Stimulated activated effector memory CD8-positive, alpha-beta T cell treated with anti-CD3 and anti-CD28 coated beads, Interleukin-12 subunit alpha, Interleukin-12 subunit beta, amount 100 ng/mL, for 72 hours (primary cell): ENCODE results near the gene ADI1.

Source experiments
- ATAC-seq: fragments of 150-1000 bp; cut with Tn5 transposase; 2 replicates; pipeline ENCODE4 v1.10.0; 2021
- DNase-seq, 2 donors: peaks; one replicate each; pipeline ENCODE4 v3.0.0; 2021 to 2022; ENCODE audit warnings: low spot score in 2 of 2
- H3K27ac Mint-ChIP-seq: one replicate; pipeline ENCODE4 v1.8.0; 2022; ENCODE audit warnings: mild to moderate bottlenecking, mixed read lengths
- H3K36me3 Mint-ChIP-seq: one replicate; pipeline ENCODE4 v1.8.0; 2022; ENCODE audit warnings: mild to moderate bottlenecking, mixed read lengths
- H3K4me1 Mint-ChIP-seq: one replicate; pipeline ENCODE4 v1.8.0; 2022; ENCODE audit warnings: mixed read lengths
- H3K4me3 Mint-ChIP-seq: one replicate; pipeline ENCODE4 v1.8.0; 2022; ENCODE audit warnings: mild to moderate bottlenecking, mixed read lengths
- H3K9me3 Mint-ChIP-seq: one replicate; pipeline ENCODE4 v1.8.0; 2022; ENCODE audit warnings: mixed read lengths

Gene ADI1

GRCh38 chr2:3491306-3491705 lies 28.0 kb downstream of the ADI1 start:
- no peak overlapping the region for H3K4me3 Mint-ChIP-seq
- no peak for ATAC-seq
- DNase-seq: no peak
- H3K27ac Mint-ChIP-seq: no peak overlapping the region
- peaks cover 4% of the 10 kb centered on the region for H3K36me3 Mint-ChIP-seq
- no peaks in the 10 kb centered on the region for H3K4me1 Mint-ChIP-seq
- H3K9me3 Mint-ChIP-seq: no peaks in the 10 kb centered on the region

- DNase-seq: no peak
- no peak overlapping the region for H3K4me3 Mint-ChIP-seq
- peak; percentile 25 for ATAC-seq
- no peaks in the 10 kb centered on the region for H3K9me3 Mint-ChIP-seq
- H3K4me1 Mint-ChIP-seq: no peaks in the 10 kb centered on the region
- no peak overlapping the region for H3K27ac Mint-ChIP-seq
- peaks cover 1% of the 10 kb centered on the region for H3K36me3 Mint-ChIP-seq
These were observed 28.9 kb downstream of the ADI1 start for GRCh38 chr2:3490191-3491170.

- DNase-seq (no peak), ATAC-seq (no peak)
- Mint-ChIP-seq H3K4me1 (no peaks in the 10 kb centered on the region), H3K27ac (no peak overlapping the region), H3K36me3 (no peaks in the 10 kb centered on the region), H3K4me3 (no peak overlapping the region), H3K9me3 (no peaks in the 10 kb centered on the region)
These were observed 29.6 kb downstream of the ADI1 start for GRCh38 chr2:3489764-3490115.

- H3K36me3 Mint-ChIP-seq: no peaks in the 10 kb centered on the region
- DNase-seq (no peak), ATAC-seq (no peak)
- H3K4me1 Mint-ChIP-seq: no peaks in the 10 kb centered on the region
- no peak overlapping the region for H3K27ac Mint-ChIP-seq
- H3K9me3 Mint-ChIP-seq: no peaks in the 10 kb centered on the region
- no peak overlapping the region for H3K4me3 Mint-ChIP-seq
These were observed 30.2 kb downstream of the ADI1 start for GRCh38 chr2:3488855-3489763.

- Mint-ChIP-seq H3K9me3 (no peaks in the 10 kb centered on the region), H3K4me3 (no peak overlapping the region), H3K36me3 (peaks cover under 1% of the 10 kb centered on the region), H3K27ac (no peak overlapping the region), H3K4me1 (no peaks in the 10 kb centered on the region)
- DNase-seq (no peak), ATAC-seq (no peak)
These were observed 31.2 kb downstream of the ADI1 start for GRCh38 chr2:3488061-3488531.

- Mint-ChIP-seq H3K4me1 (no peaks in the 10 kb centered on the region), H3K27ac (no peak overlapping the region), H3K9me3 (no peaks in the 10 kb centered on the region), H3K4me3 (no peak overlapping the region), H3K36me3 (peaks cover 6% of the 10 kb centered on the region)
- DNase-seq: no peak
- ATAC-seq: no peak
These were observed 31.9 kb downstream of the ADI1 start for GRCh38 chr2:3487432-3487831.

GRCh38 chr2:3487028-3487425 lies 32.3 kb downstream of the ADI1 start:
- H3K36me3 Mint-ChIP-seq: peaks cover 6% of the 10 kb centered on the region
- DNase-seq (no peak), ATAC-seq (no peak)
- H3K27ac Mint-ChIP-seq: no peak overlapping the region
- H3K4me1 Mint-ChIP-seq: no peaks in the 10 kb centered on the region
- no peak overlapping the region for H3K4me3 Mint-ChIP-seq
- H3K9me3 Mint-ChIP-seq: no peaks in the 10 kb centered on the region

GRCh38 chr2:3486047-3487027 lies 33.0 kb downstream of the ADI1 start:
- Mint-ChIP-seq H3K4me1 (no peaks in the 10 kb centered on the region), H3K27ac (no peak overlapping the region), H3K4me3 (no peak overlapping the region), H3K36me3 (peaks cover 6% of the 10 kb centered on the region), H3K9me3 (no peaks in the 10 kb centered on the region)
- no peak for ATAC-seq
- no peak for DNase-seq

- no peak overlapping the region for H3K4me3 Mint-ChIP-seq
- H3K27ac Mint-ChIP-seq: no peak overlapping the region
- H3K4me1 Mint-ChIP-seq: no peaks in the 10 kb centered on the region
- no peak for ATAC-seq
- H3K9me3 Mint-ChIP-seq: no peaks in the 10 kb centered on the region
- peaks cover 11% of the 10 kb centered on the region for H3K36me3 Mint-ChIP-seq
- no peak for DNase-seq
These were observed 34.2 kb downstream of the ADI1 start for GRCh38 chr2:3485166-3485565.

- ATAC-seq: no peak
- Mint-ChIP-seq H3K4me3 (no peak overlapping the region), H3K9me3 (no peaks in the 10 kb centered on the region), H3K36me3 (peaks cover 11% of the 10 kb centered on the region), H3K27ac (peak overlapping the region; percentile 61), H3K4me1 (no peaks in the 10 kb centered on the region)
- DNase-seq: no peak
These were observed 35.1 kb downstream of the ADI1 start for GRCh38 chr2:3483986-3484960.

GRCh38 chr2:3483227-3483985 lies 35.9 kb downstream of the ADI1 start:
- no peaks in the 10 kb centered on the region for H3K4me1 Mint-ChIP-seq
- peaks cover 18% of the 10 kb centered on the region for H3K36me3 Mint-ChIP-seq
- no peak overlapping the region for H3K27ac Mint-ChIP-seq
- H3K9me3 Mint-ChIP-seq: no peaks in the 10 kb centered on the region
- DNase-seq: no peak
- H3K4me3 Mint-ChIP-seq: no peak overlapping the region
- ATAC-seq: no peak

GRCh38 chr2:3482363-3482821 lies 36.9 kb downstream of the ADI1 start:
- ATAC-seq: no peak
- Mint-ChIP-seq H3K36me3 (peaks cover 18% of the 10 kb centered on the region), H3K4me1 (no peaks in the 10 kb centered on the region), H3K9me3 (no peaks in the 10 kb centered on the region), H3K27ac (no peak overlapping the region), H3K4me3 (no peak overlapping the region)
- no peak for DNase-seq

GRCh38 chr2:3481736-3482362 lies 37.5 kb downstream of the ADI1 start:
- Mint-ChIP-seq H3K4me1 (no peaks in the 10 kb centered on the region), H3K4me3 (no peak overlapping the region), H3K36me3 (peaks cover 23% of the 10 kb centered on the region), H3K9me3 (no peaks in the 10 kb centered on the region), H3K27ac (no peak overlapping the region)
- ATAC-seq: no peak
- DNase-seq: no peak
